D721Med (cell line): ENCODE measurements around the gene NCKAP5.

ENCODE experiments used
- DNase-seq: peaks from one replicate; pipeline ENCODE4 v3.0.0; 2011; ENCODE audit warnings: low spot score; ENCODE audit not compliant: insufficient read length
- FAIRE-seq: peaks from 2 replicates; lab custom pipeline; 2011; peaks lifted over from hg19 to GRCh38; lab: Jason Lieb, UNC
- TF ChIP-seq, protein P1 (sequence below): IDR thresholded peaks from 2 replicates; pipeline ENCODE4 v1.5.1; 2012; ENCODE audit warnings: mild to moderate bottlenecking, control low read depth; ENCODE audit not compliant: insufficient read depth; ENCODE audit errors: missing control alignments

The NCKAP5 gene

DNA sequence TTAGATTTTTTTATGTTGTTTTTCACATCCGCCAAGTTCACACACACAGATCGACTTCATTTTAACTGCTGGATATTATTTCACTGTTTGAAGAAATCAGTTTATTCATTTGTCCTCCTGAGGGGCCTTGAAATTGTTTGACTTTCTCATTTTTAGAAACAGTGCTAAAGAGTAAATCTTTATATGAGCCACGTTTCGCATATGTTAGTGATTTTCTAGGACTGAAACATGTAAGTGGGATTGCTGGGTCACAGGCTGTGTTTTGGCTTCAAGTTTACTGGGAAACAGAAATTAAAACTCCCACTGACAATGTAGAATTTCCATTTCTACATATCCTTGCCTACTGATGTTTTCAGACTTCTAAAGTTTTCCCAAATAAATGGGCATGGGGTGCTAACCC is 363.8 kb downstream of the NCKAP5 start:
- FAIRE-seq (no peak), DNase-seq (no peak)
- TF ChIP-seq, protein P1, sequence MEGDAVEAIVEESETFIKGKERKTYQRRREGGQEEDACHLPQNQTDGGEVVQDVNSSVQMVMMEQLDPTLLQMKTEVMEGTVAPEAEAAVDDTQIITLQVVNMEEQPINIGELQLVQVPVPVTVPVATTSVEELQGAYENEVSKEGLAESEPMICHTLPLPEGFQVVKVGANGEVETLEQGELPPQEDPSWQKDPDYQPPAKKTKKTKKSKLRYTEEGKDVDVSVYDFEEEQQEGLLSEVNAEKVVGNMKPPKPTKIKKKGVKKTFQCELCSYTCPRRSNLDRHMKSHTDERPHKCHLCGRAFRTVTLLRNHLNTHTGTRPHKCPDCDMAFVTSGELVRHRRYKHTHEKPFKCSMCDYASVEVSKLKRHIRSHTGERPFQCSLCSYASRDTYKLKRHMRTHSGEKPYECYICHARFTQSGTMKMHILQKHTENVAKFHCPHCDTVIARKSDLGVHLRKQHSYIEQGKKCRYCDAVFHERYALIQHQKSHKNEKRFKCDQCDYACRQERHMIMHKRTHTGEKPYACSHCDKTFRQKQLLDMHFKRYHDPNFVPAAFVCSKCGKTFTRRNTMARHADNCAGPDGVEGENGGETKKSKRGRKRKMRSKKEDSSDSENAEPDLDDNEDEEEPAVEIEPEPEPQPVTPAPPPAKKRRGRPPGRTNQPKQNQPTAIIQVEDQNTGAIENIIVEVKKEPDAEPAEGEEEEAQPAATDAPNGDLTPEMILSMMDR = no peak

DNA sequence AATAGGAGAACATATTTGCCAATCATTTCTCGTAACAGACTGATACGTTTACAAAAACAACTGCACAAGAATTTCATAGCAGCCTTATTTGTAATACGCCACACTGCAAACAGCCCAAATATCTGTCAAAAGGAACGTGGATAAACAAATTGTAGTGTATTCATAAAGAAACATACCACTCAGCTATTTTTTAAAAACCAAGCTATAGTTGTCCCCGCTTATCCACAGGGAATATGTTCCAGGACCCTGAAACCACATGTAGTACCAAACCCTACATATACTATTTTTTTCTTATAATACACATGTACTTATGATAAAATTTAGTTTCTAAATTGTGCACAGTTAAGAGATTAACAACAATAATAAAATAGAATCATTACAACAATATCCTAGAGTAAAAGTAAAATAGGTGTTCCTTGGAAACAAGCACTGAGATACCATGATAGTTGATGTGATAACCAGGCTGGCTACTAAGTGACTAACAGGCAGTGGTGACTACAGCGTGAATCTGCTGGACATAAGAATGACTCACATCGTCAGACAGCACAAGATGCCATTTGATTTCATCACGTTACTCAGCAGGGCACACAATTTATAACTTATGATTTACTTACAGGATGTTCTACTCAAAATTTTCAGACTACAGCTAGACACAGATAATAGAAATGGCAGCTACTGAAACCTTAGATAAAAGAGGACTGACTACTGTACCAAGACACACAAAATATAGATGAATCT is 367.4 kb downstream of the NCKAP5 start:
- TF ChIP-seq, protein P1 = no peak
- no peak for FAIRE-seq
- no peak for DNase-seq

DNA sequence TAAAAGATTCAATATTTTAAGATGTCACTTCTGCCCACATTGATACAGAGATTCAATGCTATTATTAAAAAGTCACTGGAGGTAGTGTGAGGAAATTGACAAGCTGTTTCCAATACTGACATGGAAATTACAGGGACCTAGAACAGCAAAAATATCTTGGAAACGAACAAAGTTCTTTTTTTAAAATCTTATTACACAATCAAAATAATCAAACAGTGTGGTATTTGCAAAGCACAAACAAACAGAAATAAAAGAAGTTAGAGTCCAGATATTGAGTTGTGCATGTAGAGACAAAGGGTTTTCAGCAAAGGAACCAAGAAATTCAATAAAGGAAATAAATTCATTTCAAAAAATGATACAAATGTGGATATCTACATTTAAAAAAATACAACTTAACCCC is 369.6 kb downstream of the NCKAP5 start:
- TF ChIP-seq, protein P1 = no peak
- FAIRE-seq (no peak), DNase-seq (no peak)

DNA sequence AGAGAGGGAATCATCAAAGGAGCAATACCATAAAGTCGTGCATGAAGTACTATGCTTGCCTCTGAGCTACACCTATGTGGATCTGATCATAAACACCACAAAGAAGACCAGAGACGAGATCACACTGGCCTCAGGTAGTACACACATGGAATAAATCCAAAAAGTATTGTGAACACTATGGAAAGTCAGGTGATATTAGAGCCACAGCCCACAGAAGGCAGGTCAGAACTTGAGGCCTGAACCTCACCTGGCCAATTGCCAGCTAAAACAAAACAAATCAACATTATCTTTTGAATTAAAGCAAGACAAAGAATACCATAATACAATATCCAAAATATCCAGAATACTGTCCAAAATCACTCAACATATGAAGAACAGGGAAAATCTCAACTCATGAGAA is 371.1 kb downstream of the NCKAP5 start:
- no peak for FAIRE-seq
- TF ChIP-seq, protein P1 = no peak
- no peak for DNase-seq

DNA sequence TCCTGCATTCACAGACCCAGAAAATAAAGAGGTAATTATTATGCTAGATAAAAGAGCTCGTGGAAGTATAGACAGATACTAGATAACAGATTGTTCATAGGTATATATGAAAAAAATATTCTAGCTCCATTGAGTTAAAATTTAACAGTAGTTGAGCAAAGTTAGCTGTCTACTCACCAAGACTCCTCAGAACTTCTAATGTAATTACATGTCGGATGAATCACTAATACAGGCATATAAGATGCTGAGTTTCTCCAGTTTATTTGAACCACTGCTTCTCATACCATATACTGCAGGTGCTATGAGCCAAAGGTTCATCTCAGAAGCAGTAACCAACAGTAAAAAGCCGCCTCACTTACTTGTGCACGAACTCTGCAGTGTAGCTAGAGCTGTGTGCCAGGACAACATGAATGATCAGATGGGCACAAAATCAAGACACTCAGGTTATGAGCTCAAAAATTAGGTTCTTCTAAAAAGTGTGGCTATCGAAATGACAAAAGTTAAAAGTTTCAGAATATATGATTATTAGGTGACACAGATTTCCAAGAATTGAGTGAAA is 373.4 kb downstream of the NCKAP5 start:
- no peak for FAIRE-seq
- no peak for DNase-seq
- TF ChIP-seq, protein P1 = no peak

DNA sequence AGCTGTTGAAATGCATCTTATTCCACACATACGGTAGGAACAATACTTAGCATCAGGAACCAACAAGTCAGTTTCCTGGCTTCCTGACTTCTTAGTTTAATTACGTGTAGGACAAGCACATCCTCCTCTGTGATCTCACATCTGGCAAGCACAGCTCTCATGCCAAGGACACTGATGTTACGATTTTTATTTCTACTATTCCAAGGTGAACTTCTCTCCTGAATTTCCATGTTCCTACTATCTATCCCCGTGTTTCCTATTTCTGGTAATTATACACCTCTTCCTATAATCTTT is 374.0 kb downstream of the NCKAP5 start:
- TF ChIP-seq, protein P1 = no peak
- no peak for DNase-seq
- FAIRE-seq = no peak
